Breast epithelium (tissue), 4 donors: ENCODE data around the gene MYL7. TPM values are rescaled to one million over a fixed set of nuclear protein-coding genes. Genes with fewer than 3 reads are reported as not detected.

Experiments
- DNase-seq, 2 donors: peaks; one replicate each; pipeline ENCODE4 v3.0.0-alpha.2; 2019; ENCODE audit warnings: low spot score in 2 of 2
- H3K27ac ChIP-seq, 2 donors: fragments of 200-600 bp; sonication (generic) in 1 of 2; one replicate each; pipeline ENCODE4 v1.5.1; 2016 to 2019; ENCODE audit warnings: mild to moderate bottlenecking in 1 of 2
- H3K27me3 ChIP-seq, 2 donors: fragments of 200-600 bp; sonication (generic) in 1 of 2; one replicate each; pipeline versions ENCODE4 v1.5.1 to v1.6.0; 2017 to 2019; ENCODE audit warnings: control low read depth in 1 of 2, mild to moderate bottlenecking in 1 of 2
- H3K36me3 ChIP-seq: fragments of 200-600 bp; one replicate; pipeline ENCODE4 v1.5.1; 2019
- H3K4me1 ChIP-seq, 2 donors: fragments of 200-600 bp; sonication (generic); one replicate each; pipeline ENCODE4 v1.5.1; 2016 to 2019; ENCODE audit warnings: control low read depth in 1 of 2
- H3K4me3 ChIP-seq, 3 donors: fragments of 200-600 bp; sonication (generic); 1 replicate in 2 of 3; 2 replicates in 1 of 3; pipeline ENCODE4 v1.5.1; 2016 to 2019; ENCODE audit warnings: mild to moderate bottlenecking in 3 of 3, moderate library complexity in 2 of 3
- H3K9me3 ChIP-seq, 2 donors: fragments of 200-600 bp; sonication (generic) in 1 of 2; one replicate each; pipeline ENCODE4 v1.5.1; 2016 to 2019; ENCODE audit warnings: control low read depth in 1 of 2
- POLR2A ChIP-seq: fragments of 450-650 bp; IDR thresholded peaks from one replicate; pipeline ENCODE4 v1.6.1; 2016; ENCODE audit warnings: antibody characterized with exemption, mild to moderate bottlenecking, moderate library complexity
- POLR2AphosphoS5 ChIP-seq, 3 donors: sonication (generic); formaldehyde crosslinking; IDR thresholded peaks; one replicate each; pipeline ENCODE4 v1.6.1; 2017; ENCODE audit warnings: antibody characterized with exemption in 3 of 3
- intact Hi-C: fragments of 100-400 bp; cut with DNase I; formaldehyde crosslinking; loops from one replicate; pipeline ENCODE4 v1.15.1; 2023; ENCODE audit warnings: low total_unique reads
- total RNA-seq, 3 donors: library from RNA; depleted of rRNA; stranded (reverse); fragments of >200 nt; gene quantifications; one replicate each; pipeline ENCODE4 v1.1.0, GENCODE V29; 2016
- TF ChIP-seq, protein P1 (sequence below), 3 donors: fragments of 450-650 bp; IDR thresholded peaks; one replicate each; pipeline ENCODE4 v1.5.1; 2016 to 2017; ENCODE audit warnings: antibody characterized with exemption in 3 of 3, mild to moderate bottlenecking in 3 of 3, moderate library complexity in 3 of 3

The MYL7 gene
- total RNA-seq, 3 donors from 2014 or later: 0.73 TPM; not detected in 2

DNA sequence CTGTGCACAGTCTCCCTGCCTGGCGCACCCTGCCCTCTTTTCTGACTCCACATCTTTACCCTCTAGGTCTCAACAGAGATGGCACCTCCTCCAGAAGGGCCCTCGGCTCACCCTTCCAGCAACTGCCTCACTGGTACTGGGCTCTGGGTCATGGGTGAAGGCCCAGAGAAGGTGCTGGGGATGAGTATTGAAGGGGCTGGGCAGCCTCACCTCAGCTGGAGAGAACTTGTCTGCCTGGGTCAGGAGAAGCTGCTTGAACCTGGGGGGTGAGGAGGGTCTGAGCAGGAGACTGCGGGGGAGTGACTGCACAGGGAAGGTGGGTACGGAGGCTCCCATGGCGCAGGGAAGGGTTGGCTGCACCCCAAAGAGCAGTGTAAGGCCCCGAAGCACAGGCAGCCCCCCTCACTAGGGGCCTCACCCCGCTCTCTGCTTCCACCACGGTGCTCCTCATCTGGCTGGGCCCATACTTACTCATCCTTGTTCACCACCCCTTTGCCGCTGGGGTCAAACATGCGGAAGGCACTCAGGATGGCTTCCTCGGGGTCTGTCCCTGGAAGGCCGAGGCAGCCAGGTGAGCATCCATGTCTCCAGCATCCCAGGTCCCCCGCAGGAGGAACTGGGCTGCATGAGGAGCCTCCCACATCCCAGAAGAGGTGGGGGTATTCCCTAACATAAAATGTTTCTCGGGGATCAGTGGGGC is 1.7 kb downstream of the MYL7 start:
- Histone ChIP-seq H3K4me3 (no peak overlapping the region), H3K9me3 (no peaks in the 10 kb centered on the region), H3K27ac (no peak overlapping the region), H3K36me3 (no peaks in the 10 kb centered on the region), H3K27me3 (no peaks in the 10 kb centered on the region), H3K4me1 (no peaks in the 10 kb centered on the region)
- intact Hi-C loops: no loop called here
- TF ChIP-seq POLR2AphosphoS5 (IDR thresholded peaks at IDR 0.05): no peak
- TF ChIP-seq, protein P1, sequence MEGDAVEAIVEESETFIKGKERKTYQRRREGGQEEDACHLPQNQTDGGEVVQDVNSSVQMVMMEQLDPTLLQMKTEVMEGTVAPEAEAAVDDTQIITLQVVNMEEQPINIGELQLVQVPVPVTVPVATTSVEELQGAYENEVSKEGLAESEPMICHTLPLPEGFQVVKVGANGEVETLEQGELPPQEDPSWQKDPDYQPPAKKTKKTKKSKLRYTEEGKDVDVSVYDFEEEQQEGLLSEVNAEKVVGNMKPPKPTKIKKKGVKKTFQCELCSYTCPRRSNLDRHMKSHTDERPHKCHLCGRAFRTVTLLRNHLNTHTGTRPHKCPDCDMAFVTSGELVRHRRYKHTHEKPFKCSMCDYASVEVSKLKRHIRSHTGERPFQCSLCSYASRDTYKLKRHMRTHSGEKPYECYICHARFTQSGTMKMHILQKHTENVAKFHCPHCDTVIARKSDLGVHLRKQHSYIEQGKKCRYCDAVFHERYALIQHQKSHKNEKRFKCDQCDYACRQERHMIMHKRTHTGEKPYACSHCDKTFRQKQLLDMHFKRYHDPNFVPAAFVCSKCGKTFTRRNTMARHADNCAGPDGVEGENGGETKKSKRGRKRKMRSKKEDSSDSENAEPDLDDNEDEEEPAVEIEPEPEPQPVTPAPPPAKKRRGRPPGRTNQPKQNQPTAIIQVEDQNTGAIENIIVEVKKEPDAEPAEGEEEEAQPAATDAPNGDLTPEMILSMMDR (IDR thresholded peaks at IDR 0.05): no peak
- TF ChIP-seq POLR2A: no peak
- DNase-seq: no peak

DNA sequence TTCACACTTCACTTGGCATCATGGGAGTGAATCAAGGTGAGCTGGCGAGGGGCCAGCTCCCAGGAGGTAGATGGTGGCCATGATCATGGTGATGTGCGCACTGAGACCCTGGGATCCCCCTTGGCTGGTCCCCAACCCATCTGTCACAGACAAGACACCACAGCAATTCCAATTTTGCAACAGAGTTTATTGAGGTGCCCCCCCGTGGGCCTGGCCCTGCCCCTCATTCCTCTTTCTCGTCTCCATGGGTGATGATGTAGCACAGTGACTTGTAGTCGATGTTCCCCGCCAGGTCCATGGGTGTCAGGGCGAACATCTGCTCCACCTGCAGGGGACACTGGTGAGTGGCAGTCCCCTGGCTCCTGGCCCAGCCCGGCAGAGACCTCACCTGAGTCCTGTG is 2.4 kb downstream of the MYL7 start:
- H3K4me3 ChIP-seq: no peak overlapping the region
- no peak for DNase-seq
- TF ChIP-seq POLR2AphosphoS5 (IDR thresholded peaks at IDR 0.05) (no peak), POLR2A (no peak)
- TF ChIP-seq, protein P1 (IDR thresholded peaks at IDR 0.05): no peak
- intact Hi-C loops: no loop called here
- no peaks in the 10 kb centered on the region for H3K9me3 ChIP-seq
- no peaks in the 10 kb centered on the region for H3K36me3 ChIP-seq
- no peak overlapping the region for H3K27ac ChIP-seq
- no peaks in the 10 kb centered on the region for H3K4me1 ChIP-seq
- H3K27me3 ChIP-seq: no peaks in the 10 kb centered on the region

DNA sequence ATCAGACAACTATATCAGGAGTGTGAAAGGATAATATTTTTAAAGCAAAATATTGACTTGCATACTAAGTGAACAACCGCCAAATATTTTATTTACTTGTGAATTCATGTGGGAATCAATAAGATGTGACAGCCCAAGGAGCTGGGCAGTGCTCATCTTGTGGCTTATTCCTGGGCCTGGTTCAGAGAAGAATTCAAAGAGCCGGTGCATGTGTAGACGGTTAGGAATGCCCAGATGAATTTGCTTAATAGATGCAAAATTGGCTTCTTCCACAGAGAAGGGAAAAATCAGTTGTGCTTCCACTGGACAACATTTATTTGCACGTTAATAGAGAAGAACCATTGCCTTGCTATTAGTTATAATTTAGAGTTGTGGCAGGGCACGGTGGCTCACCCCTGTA is 4.4 kb downstream of the MYL7 start:
- no peak overlapping the region for H3K27ac ChIP-seq
- intact Hi-C loops: no loop called here
- no peak for DNase-seq
- no peaks in the 10 kb centered on the region for H3K27me3 ChIP-seq
- H3K36me3 ChIP-seq: no peaks in the 10 kb centered on the region
- no peak overlapping the region for H3K4me3 ChIP-seq
- TF ChIP-seq POLR2A (no peak), POLR2AphosphoS5 (IDR thresholded peaks at IDR 0.05) (no peak)
- TF ChIP-seq, protein P1 (IDR thresholded peaks at IDR 0.05): no peak
- no peaks in the 10 kb centered on the region for H3K4me1 ChIP-seq
- no peaks in the 10 kb centered on the region for H3K9me3 ChIP-seq

DNA sequence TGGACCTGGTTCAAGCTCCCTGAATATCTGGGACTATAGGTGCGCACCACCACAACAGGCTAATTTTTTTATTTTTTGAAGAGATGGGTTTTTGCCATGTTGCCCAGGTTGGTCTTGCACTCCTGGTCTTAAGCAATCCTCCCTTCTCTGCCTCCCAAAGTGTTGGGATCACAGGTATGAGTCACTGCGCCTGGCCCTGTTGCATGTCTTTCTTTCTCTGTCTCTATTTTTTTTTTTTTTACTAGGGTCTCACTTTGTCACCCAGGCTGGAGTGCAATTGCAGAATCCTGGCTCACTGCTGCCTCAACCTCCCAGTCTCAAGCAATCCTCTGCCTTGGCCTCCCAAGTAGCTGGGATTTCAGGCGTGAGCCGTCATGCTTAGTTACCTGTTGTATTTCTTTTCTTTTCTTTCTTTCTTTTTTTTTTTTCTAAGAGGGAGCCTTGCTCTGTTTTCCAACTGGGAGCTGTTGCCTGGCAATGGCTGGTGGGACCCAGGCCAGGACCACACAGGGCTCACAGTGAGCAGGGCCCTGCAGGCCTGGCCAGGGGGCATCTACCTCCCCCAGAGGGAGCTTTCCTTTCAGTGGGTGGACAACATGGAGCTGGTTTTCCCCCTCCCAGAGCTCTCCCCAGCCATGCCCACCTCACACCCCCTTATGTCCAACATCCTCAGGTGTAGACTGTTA is 6.0 kb downstream of the MYL7 start:
- intact Hi-C loops: no loop called here
- Histone ChIP-seq H3K4me3 (no peak overlapping the region), H3K27me3 (no peaks in the 10 kb centered on the region), H3K27ac (no peak overlapping the region), H3K4me1 (no peaks in the 10 kb centered on the region), H3K9me3 (no peaks in the 10 kb centered on the region), H3K36me3 (no peaks in the 10 kb centered on the region)
- TF ChIP-seq POLR2AphosphoS5 (IDR thresholded peaks at IDR 0.05): no peak
- no peak for TF ChIP-seq POLR2A
- TF ChIP-seq, protein P1 (IDR thresholded peaks at IDR 0.05): no peak
- no peak for DNase-seq

DNA sequence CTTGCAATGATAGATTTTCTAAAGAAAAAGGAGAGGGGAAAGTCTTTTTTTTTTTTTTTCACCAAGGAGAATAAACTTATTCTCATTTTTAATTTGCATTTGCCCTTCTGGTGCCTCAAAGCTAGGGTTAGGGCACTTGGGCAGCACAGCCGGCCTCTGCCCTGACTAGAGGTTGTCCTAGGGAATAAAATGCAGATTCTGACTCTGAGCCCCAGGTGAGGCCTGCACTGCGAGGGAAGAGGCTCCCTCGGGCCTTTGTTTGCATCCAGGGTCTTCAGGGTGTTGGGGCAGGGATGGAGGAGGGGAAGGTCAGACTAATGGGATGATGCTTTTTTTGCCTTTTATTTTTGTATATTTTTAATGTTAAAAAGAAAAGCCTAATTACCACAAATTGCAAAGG is 7.8 kb downstream of the MYL7 start:
- H3K9me3 ChIP-seq: no peaks in the 10 kb centered on the region
- no peak overlapping the region for H3K27ac ChIP-seq
- H3K27me3 ChIP-seq: no peaks in the 10 kb centered on the region
- DNase-seq: no peak
- no peaks in the 10 kb centered on the region for H3K36me3 ChIP-seq
- no peak overlapping the region for H3K4me3 ChIP-seq
- no peaks in the 10 kb centered on the region for H3K4me1 ChIP-seq
- TF ChIP-seq POLR2A (no peak), POLR2AphosphoS5 (IDR thresholded peaks at IDR 0.05) (no peak)
- TF ChIP-seq, protein P1 (IDR thresholded peaks at IDR 0.05): no peak
- intact Hi-C loops: no loop called here
